Progenitor cell of endocrine pancreas (in vitro differentiated cells): ENCODE results near the gene C14orf132. TPM values are rescaled to one million over a fixed set of nuclear protein-coding genes. Genes with fewer than 3 reads are reported as not detected.

Experiments
- DNase-seq: peaks from one replicate; pipeline ENCODE4 v3.0.0; 2021; ENCODE audit warnings: low spot score; ENCODE audit not compliant: unreplicated experiment
- H3K27ac Mint-ChIP-seq: 2 replicates; pipeline ENCODE4 v1.8.0; 2021; ENCODE audit warnings: mild to moderate bottlenecking, moderate library complexity, mixed read lengths
- H3K27me3 Mint-ChIP-seq: 2 replicates; pipeline ENCODE4 v1.8.0; 2021; ENCODE audit warnings: mixed read lengths
- H3K36me3 Mint-ChIP-seq: 2 replicates; pipeline ENCODE4 v1.8.0; 2022; ENCODE audit warnings: mixed read lengths; ENCODE audit not compliant: insufficient read depth
- H3K4me1 Mint-ChIP-seq: 2 replicates; pipeline ENCODE4 v1.8.0; 2021; ENCODE audit warnings: low read depth, mixed read lengths
- H3K4me3 Mint-ChIP-seq: 2 replicates; pipeline ENCODE4 v1.8.0; 2021; ENCODE audit warnings: low read depth, mild to moderate bottlenecking, moderate library complexity, mixed read lengths
- H3K9me3 Mint-ChIP-seq: 2 replicates; pipeline ENCODE4 v1.8.0; 2021; ENCODE audit warnings: low read depth, mixed read lengths
- CTCF ChIP-seq: fragments of 200-600 bp; sonication (generic); IDR thresholded peaks from one replicate; pipeline ENCODE4 v1.5.0; 2021; ENCODE audit warnings: antibody characterized with exemption, mild to moderate bottlenecking; ENCODE audit not compliant: unreplicated experiment
- total RNA-seq: library from RNA; stranded (reverse); gene quantifications from 2 replicates; pipeline ENCODE4 v1.2.1, GENCODE V29; 2021

The C14orf132 gene
- total RNA-seq, 1 donor from 2014 or later, result 58.3 TPM

DNA sequence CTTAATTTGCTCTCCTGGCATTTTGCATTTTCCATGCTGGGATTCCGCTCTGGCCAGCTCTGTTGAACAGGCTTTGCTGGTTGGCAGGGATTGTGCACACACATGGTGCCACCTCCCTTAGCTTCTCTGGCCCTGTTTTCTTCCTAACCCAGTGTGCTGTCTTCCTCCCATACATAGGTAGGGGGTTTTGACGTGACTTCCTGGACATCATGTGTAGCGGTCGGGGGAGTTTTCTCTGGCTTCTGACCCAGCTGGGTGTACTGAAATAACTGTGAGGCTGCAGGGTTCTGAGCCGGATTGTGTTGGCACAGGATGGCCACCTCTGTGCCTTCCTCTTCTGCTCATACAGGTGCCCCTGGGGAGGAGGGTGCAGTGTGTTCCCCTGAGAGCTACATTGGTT lies 25.7 kb downstream of the C14orf132 start:
- no peaks in the 10 kb centered on the region for H3K4me1 Mint-ChIP-seq
- H3K27me3 Mint-ChIP-seq, result no peaks in the 10 kb centered on the region
- no peaks in the 10 kb centered on the region for H3K36me3 Mint-ChIP-seq
- no peak for TF ChIP-seq CTCF
- H3K27ac Mint-ChIP-seq, result peak overlapping the region; percentile 24
- H3K4me3 Mint-ChIP-seq, result no peak overlapping the region
- DNase-seq, result no peak
- no peaks in the 10 kb centered on the region for H3K9me3 Mint-ChIP-seq

GRCh38 chr14:96065661-96066459 lies 26.7 kb downstream of the C14orf132 start:
- TF ChIP-seq CTCF, result no peak
- H3K27ac Mint-ChIP-seq, result no peak overlapping the region
- no peaks in the 10 kb centered on the region for H3K9me3 Mint-ChIP-seq
- H3K27me3 Mint-ChIP-seq, result no peaks in the 10 kb centered on the region
- no peak overlapping the region for H3K4me3 Mint-ChIP-seq
- H3K36me3 Mint-ChIP-seq, result peaks cover 2% of the 10 kb centered on the region
- DNase-seq, result no peak
- no peaks in the 10 kb centered on the region for H3K4me1 Mint-ChIP-seq

DNA sequence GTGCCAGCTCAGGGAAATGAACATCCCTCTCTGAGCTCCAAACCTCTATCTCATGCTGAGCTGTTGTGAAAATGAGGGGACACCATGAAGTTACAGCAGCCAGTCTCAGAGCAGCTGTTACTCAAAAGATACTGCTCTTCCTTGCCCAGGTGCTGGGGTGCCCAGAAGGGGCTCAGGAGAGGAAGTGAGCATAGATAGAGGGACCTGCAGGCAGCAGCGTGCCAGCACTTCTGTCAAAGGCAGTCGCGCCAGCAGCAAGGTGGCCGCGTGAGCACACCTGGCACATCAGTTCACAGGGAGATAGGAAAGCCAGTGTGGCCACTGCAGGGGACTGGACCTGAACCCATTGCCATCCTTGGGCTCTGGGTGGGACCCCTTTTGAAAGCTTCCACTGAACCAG lies 27.8 kb downstream of the C14orf132 start:
- H3K27me3 Mint-ChIP-seq, result no peaks in the 10 kb centered on the region
- peaks cover 4% of the 10 kb centered on the region for H3K36me3 Mint-ChIP-seq
- no peak for DNase-seq
- H3K4me3 Mint-ChIP-seq, result no peak overlapping the region
- H3K27ac Mint-ChIP-seq, result no peak overlapping the region
- no peak for TF ChIP-seq CTCF
- H3K4me1 Mint-ChIP-seq, result no peaks in the 10 kb centered on the region
- no peaks in the 10 kb centered on the region for H3K9me3 Mint-ChIP-seq

- Mint-ChIP-seq H3K27me3 (no peaks in the 10 kb centered on the region), H3K27ac (no peak overlapping the region), H3K4me3 (no peak overlapping the region), H3K9me3 (peaks cover 2% of the 10 kb centered on the region), H3K36me3 (peaks cover 10% of the 10 kb centered on the region), H3K4me1 (no peaks in the 10 kb centered on the region)
- no peak for DNase-seq
- TF ChIP-seq CTCF, result no peak
These were observed 29.1 kb downstream of the C14orf132 start for GRCh38 chr14:96067985-96068930.

DNA sequence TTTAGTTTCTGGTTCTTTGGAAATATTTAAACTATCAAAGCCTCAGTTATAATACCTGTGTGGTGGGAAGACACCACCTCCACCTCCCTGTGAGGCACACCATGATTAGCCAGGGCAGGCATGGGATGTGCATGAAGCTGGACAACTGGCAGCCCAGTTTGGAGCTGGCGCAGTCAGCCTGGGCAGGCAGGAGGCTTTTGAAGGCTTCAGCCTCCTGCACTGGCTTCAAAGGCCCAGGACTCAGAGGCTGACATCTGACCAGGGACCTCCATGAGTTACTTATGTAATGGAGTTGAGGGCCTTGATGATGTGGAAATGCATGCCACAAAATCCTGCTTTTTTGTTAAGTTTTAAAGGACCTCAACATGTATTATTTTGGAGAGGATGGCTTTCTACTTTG lies 30.3 kb downstream of the C14orf132 start:
- peaks cover 10% of the 10 kb centered on the region for H3K9me3 Mint-ChIP-seq
- DNase-seq, result no peak
- no peak overlapping the region for H3K4me3 Mint-ChIP-seq
- no peaks in the 10 kb centered on the region for H3K4me1 Mint-ChIP-seq
- H3K36me3 Mint-ChIP-seq, result peaks cover 17% of the 10 kb centered on the region
- TF ChIP-seq CTCF, result no peak
- H3K27ac Mint-ChIP-seq, result no peak overlapping the region
- H3K27me3 Mint-ChIP-seq, result no peaks in the 10 kb centered on the region
